Amniotic stem cell (primary cell): ENCODE data around the gene FADS6.

Source experiments
- DNase-seq: peaks from one replicate; lab custom pipeline; 2025; lab: John Stamatoyannopoulos, UW

The FADS6 gene

DNA sequence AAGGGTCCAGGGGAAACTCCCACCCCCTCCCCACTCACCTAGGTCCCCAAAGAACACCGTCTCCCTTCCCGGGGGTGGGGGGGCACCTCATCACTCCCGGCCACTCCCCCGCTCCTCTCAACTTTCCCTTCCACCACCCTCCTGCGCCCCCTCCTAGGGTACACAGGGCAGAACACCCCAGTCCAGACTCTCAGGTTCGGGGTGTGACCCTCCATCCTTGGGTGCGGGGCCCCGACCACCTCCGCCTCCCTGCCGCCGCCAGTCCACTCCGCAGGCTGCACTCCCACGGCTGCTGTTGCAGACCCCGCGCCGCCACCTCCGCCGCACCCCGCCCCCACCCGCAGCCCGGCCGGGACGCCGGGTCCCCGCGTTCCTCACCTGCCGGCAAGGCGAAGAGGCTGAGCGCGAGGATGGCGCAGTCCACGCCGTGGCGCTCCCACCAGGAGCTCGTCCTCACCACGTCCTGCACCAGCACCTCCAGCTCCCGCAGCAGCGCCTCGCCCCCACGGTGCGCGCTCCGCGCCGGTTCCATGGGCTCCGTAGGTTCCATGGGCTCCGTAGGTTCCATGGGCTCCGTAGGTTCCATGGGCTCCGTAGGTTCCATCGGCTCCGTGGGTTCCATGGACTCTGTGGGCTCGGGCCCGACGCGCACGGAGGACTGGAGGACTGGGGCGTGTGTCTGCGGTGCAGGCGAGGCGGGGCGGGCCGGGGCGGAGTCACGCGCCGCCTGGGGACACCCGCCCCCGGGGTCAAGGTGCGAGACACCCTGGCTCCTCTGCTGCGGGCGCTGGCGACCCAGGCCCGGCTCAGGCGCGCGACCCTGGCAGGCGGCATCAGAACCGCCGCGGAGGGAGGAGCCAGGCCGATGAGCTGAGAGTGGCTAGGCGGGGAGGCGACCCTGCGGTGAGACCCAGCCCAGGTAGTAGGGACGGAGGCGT, at the start of gene FADS6:
FADS6 (minus strand) TSS at position 660 of the 938 bp plus-strand sequence; CDS start at position 622, 38 bp downstream.
- DNase-seq, result no peak

GRCh38 chr17:74941128-74941725, 47.8 kb upstream of the FADS6 start:
- DNase-seq, result no peak

DNA sequence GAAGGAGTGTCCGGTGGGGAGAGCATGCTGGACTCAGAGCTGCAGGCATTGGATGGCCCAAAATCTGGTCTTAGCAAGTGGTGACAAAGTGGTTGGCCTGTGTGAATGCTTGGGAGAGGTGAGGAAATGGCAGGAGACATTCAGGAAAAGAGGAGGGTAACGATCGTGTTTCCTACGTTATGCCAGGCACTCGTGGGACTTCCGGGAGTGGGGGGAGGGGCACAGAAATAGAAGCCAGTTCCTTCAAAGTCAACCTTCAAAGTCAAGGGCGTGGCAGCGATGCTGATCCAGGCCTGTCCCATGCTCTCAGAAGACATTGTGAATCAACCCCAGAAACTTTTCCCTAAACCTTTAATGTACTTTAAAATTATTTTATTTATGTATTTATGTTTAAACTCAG, 46.1 kb upstream of the FADS6 start:
- no peak for DNase-seq

DNA sequence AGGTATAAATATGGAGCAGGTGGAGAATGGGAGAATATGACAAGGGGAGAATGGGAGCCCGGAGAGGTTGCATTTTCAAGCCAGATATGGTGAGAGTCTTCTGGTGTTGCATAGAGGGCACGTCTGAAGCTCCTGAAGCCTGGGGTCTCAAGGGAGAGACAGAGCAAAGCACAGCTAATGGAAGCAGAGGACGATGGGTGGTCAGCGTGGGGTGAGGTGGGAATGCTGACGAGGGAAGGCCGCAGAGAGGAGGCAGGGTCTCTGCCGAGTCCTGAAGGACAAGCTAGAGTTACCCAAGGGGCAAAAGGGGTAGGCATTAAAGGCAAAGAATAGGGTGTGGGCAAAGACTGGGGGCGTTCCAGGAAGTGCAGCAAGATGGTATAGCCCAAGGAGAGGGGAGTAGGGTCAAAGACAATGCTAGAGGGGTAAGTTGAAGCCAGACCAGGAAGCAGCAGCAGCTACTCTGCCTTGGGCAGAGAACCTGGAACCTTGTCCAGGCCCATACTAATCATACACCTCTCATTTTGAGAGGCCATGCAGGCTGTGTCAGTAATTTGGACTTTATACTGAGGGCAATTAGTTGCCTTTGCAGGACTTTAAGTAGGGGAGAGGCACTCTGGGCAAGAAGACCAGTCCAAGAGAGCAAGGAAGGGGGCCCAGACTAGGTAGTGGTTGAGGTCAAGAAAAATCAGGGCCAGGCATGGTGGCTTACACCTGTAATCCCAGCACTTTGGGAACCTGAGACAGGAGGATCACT, 44.9 kb upstream of the FADS6 start:
- no peak for DNase-seq

GRCh38 chr17:74937064-74938051, 43.9 kb upstream of the FADS6 start:
- no peak for DNase-seq

- no peak for DNase-seq
Measured at GRCh38 chr17:74936470-74936799, 43.0 kb upstream of the FADS6 start.

GRCh38 chr17:74935585-74936469, 42.4 kb upstream of the FADS6 start, which contains the start of gene OTOP3:
Gene OTOP3, plus strand, starts transcription at chr17:74935898. Its CDS starts 24 bp downstream, at chr17:74935922.
- no peak for DNase-seq

DNA sequence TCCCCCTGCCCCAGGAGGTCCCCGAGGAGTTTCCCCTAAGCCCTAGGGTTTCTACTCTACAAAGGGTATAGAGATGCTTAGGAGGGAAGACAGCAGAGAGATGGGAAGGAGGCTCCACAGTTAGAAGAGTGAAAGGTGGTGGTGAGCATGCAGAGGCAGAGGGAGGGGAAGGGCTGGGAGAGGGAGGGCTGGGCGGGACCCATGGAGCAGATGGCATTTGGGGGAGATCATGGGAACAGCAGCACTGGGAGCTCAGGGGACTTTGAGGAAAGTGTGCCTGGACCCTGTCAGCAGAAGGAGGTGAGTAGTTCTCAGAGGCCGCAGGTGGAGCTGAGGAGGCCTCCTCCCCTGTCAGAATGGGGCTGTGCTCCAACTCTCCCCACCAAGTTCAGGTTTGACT, 41.6 kb upstream of the FADS6 start:
- DNase-seq, result no peak

DNA sequence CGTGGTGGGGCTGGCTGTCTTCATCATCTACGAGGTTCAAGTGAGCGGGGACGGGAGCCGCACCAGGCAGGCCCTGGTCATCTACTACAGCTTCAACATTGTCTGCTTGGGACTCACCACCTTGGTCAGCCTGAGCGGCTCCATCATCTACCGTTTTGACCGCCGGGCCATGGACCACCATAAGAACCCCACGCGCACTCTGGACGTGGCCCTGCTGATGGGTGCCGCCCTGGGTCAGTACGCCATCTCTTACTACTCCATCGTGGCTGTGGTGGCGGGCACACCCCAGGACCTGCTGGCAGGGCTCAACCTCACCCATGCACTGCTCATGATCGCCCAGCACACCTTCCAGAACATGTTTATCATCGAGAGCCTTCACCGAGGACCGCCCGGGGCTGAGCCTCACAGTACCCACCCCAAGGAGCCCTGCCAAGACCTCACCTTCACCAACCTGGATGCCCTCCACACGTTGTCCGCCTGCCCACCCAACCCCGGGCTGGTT, 37.2 kb upstream of the FADS6 start:
- DNase-seq, result no peak

GRCh38 chr17:74928786-74929185, 35.4 kb upstream of the FADS6 start:
- no peak for DNase-seq

- no peak for DNase-seq
Measured at GRCh38 chr17:74925242-74925641, 31.8 kb upstream of the FADS6 start.

- DNase-seq, result no peak
Measured at GRCh38 chr17:74924250-74924948, 31.0 kb upstream of the FADS6 start, which contains the start of gene OTOP2. Gene OTOP2, plus strand, starts transcription at chr17:74924273. Its CDS starts 360 bp downstream, at chr17:74924633.

- DNase-seq, result no peak
Measured at GRCh38 chr17:74923538-74924249, 30.3 kb upstream of the FADS6 start.

DNA sequence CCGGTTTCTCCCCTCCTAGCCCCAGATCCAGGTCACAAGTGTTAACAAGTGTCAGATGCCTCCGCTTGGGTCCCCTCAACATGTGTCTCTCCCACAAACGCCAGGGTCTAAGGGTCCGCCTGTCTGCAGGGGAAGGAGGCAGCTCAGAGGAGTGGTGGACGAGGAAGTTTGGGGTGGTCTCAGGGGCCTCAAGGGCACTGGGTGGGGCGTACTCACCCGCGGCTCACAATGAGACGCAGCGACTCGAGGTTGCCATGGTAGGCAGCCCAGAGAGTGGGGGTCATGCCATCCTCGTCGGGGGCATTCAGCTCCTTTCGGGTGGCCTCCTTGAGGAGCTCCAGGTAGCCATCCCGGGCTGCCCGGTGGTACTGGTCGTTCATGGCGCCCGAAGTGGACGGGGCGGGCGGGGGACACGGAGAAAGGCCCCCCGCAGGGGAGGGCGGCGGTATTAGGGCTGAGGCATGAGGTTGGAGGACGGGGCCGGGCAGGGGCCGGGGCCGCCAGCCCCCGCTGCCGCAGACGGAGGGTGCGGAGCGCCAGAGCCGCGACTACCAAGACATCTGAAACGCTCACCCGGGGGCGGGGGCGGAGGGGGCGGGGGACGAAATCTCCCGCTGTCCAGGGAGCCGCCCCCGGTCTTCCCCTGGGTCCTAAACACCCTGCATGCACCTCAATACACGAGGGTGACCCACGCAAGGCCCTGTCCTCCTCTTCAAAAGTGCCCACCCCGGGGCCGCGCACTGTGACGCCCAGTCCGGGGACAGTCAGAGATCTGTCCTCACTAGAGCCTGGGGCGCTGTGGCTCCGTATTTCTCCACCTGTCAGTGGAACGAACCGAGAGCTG, 29.5 kb upstream of the FADS6 start, which contains the start of gene USH1G:
USH1G (minus strand) TSS at position 562 of the 844 bp plus-strand sequence; CDS start at position 380, 182 bp downstream.
- no peak for DNase-seq

DNA sequence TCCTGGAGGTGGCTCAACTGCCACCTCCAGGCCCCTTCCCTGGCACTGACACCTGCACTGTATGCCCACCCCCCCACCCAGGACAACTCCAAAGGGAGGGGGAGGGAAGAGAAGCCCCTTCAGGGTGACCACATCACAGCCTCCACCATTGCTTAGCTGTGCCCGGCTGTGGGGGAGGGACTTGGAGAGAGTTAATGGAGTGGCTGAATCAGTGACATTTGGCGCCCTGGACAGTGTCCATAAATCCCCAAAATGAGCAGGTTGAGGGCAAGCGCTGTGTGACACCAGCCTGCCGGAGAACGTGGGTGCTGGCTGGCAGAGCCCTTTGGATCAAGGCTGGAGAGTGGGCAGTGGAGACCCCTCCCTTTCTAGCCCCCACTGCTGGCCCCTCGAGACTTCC, 28.7 kb upstream of the FADS6 start:
- no peak for DNase-seq

GRCh38 chr17:74921769-74922168, 28.3 kb upstream of the FADS6 start:
- no peak for DNase-seq

DNA sequence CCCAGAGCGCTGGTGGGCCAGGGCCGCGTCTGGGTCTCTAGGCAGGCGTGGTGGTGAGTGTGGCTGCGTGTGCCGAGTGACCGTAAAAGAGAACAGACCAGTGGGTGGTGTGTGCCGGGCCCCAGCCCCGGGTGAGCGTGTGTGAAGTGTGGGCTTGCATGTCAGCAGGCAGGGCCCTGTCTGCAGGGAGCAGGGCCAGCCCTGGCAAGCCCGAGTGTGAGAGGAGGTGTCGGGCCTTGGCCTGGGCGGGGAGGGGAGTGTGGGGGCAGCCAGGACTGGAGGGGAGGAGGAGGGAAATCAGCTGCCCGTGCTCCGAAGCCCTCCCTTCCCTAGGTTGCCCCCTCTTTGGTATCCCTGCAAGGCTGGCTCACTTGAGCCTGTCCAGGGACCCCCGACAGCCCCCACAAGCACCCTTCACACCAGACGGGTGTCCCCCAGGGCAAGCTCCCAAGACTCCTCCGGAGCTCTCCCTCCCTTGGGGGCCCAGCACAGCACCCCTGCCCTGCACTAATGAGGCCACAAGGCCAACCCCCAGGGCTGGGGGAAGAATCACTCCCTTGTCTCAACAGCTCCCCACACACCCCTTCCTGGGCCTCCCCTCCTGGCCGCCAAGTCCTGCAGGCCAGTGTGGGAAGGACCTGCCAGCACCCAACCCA, 27.7 kb upstream of the FADS6 start:
- DNase-seq, result no peak
